ENCODE data around the gene TMEM52. TPM values are rescaled to one million over a fixed set of nuclear protein-coding genes. Genes with fewer than 3 reads are reported as not detected.

Gene TMEM52
- total and polyA plus RNA-seq, 9 of the 15 experiments (the other 6 are each of a cell fraction or from before 2014, with no cell fraction given): 0.37 to 22.5 (median 6.8) TPM

DNA sequence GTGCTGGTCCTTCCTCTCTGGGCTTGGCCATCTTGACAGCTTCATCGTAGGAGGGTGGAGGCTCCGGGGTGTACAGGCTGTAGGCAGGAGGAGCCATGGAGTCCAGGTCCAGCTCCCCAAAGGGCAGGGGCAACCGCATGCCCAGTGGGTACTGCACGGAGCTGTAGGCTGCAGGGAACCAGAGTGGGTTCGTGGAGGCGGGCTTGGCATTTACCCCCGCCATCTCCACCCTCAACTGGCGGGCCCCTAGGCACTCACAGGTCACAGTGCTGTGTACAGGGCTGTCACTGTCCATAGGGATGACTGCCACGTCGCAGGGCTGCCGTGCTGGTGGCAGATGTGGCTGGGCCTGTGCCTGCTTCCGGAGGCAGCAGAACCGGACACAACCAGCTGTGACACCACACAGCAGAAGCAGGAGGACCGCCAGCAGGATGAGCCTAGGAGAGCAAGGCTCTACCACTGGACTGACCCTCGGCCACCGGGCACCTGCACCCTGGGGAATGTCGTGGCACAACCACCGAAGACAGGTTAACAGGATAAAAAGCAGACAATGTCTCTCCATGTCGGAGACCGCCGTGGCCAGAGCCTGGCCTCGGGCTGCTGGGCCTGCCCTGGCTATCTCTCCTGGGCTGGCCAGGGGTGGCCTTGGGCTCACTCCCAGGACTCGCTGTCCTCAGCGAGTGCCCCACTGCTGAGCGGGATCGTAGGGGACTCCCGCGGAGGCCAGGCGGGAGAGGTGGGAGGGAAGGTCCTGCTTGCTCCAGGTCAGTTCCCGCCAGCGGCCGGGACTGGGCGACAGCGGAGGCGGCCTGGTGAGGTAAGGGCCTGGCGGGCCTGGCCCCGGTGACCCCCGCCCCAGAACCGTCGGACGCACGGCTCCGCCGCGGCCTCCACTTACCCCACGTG is 831 bp downstream of the TMEM52 start (continued):
- TF ChIP-seq, protein P1, sequence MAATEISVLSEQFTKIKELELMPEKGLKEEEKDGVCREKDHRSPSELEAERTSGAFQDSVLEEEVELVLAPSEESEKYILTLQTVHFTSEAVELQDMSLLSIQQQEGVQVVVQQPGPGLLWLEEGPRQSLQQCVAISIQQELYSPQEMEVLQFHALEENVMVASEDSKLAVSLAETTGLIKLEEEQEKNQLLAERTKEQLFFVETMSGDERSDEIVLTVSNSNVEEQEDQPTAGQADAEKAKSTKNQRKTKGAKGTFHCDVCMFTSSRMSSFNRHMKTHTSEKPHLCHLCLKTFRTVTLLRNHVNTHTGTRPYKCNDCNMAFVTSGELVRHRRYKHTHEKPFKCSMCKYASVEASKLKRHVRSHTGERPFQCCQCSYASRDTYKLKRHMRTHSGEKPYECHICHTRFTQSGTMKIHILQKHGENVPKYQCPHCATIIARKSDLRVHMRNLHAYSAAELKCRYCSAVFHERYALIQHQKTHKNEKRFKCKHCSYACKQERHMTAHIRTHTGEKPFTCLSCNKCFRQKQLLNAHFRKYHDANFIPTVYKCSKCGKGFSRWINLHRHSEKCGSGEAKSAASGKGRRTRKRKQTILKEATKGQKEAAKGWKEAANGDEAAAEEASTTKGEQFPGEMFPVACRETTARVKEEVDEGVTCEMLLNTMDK (IDR thresholded peaks at IDR 0.05; ENCODE audit: borderline replicate concordance, insufficient read depth, low read depth, low read length, poor library complexity, severe bottlenecking): no peak
- TF ChIP-seq NR2C1 (IDR thresholded peaks at IDR 0.05) (no peak), NR2C1 (tag; IDR thresholded peaks at IDR 0.05) (no peak), SMARCA5 (IDR thresholded peaks at IDR 0.05) (no peak), THRB (CRISPR knock-in tag; conservative IDR thresholded peaks at IDR 0.05) (no peak), ZNF384 (IDR thresholded peaks at IDR 0.05; ENCODE audit: low read depth, low read length) (no peak), CREB1 (IDR thresholded peaks at IDR 0.05) (no peak), CREB1 (CRISPR knock-in tag; IDR thresholded peaks at IDR 0.05) (no peak), HMG20B (CRISPR knock-in tag; IDR thresholded peaks at IDR 0.05) (no peak), ZFX (CRISPR knock-in tag; IDR thresholded peaks at IDR 0.05) (peak; percentile 70), MECOM (CRISPR knock-in tag; IDR thresholded peaks at IDR 0.05) (no peak), FOXA3 (CRISPR knock-in tag; conservative IDR thresholded peaks at IDR 0.05 in 1 of 2, IDR thresholded peaks at IDR 0.05 in 1 of 2) (no peak), ELK1 (CRISPR knock-in tag; IDR thresholded peaks at IDR 0.05) (no peak), PTRF (tag; IDR thresholded peaks at IDR 0.05) (no peak), ZNF77 (CRISPR knock-in tag; IDR thresholded peaks at IDR 0.05) (no peak), FIP1L1 (IDR thresholded peaks at IDR 0.05; ENCODE audit: low read depth, low read length, poor library complexity, severe bottlenecking) (peak; percentile 71), ZNF165 (CRISPR knock-in tag; IDR thresholded peaks at IDR 0.05; ENCODE audit: borderline replicate concordance) (no peak), SFPQ (IDR thresholded peaks at IDR 0.05; ENCODE audit: low read depth, low read length) (no peak), CBX1 (IDR thresholded peaks at IDR 0.05; ENCODE audit: low read depth) (no peak)
- TF ChIP-seq, protein P2, sequence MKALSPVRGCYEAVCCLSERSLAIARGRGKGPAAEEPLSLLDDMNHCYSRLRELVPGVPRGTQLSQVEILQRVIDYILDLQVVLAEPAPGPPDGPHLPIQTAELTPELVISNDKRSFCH (CRISPR knock-in tag; IDR thresholded peaks at IDR 0.05): no peak
- TF ChIP-seq, protein P2 (tag; IDR thresholded peaks at IDR 0.05): 0 out of 2 replicates have a peak, but pooled peaks have one; percentile 68

Data from K562 (cell line).